ENCODE results near the gene BACH2. TPM values are rescaled to one million over a fixed set of nuclear protein-coding genes. Genes with fewer than 3 reads are reported as not detected.

The BACH2 gene
- total RNA-seq, 1 experiment from 2014 or later, result 3.3 TPM

- H3K27me3 ChIP-seq (ENCODE audit: insufficient read depth, low read length), result no peaks in the 10 kb centered on the region
- ATAC-seq (no peak), DNase-seq (ENCODE audit: low read depth, low spot score) (no peak)
- no peak overlapping the region for H3K4me2 ChIP-seq (ENCODE audit: low read length)
- no peak overlapping the region for H2AFZ ChIP-seq (ENCODE audit: low read depth, low read length, poor library complexity, severe bottlenecking)
- no peaks in the 10 kb centered on the region for H3K79me2 ChIP-seq (ENCODE audit: insufficient read depth, low read length)
- intact Hi-C loops (cut with micrococcal nuclease), result no loop called here
- no peaks in the 10 kb centered on the region for H3K36me3 ChIP-seq (ENCODE audit: control insufficient read depth in 1 of 2, insufficient read depth in 2 of 2, low read length in 2 of 2)
- TF ChIP-seq YY1 (IDR thresholded peaks at IDR 0.05; ENCODE audit: extremely low read depth, insufficient replicate concordance, low read depth, low read length), result no peak
- H3K9me3 ChIP-seq (ENCODE audit: control insufficient read depth in 1 of 2, insufficient read depth in 1 of 2, low read depth in 1 of 2, low read length in 2 of 2), result no peaks in the 10 kb centered on the region
- no peak overlapping the region for H3K4me3 ChIP-seq (replicated peaks in 1 of 2; ENCODE audit: low read depth in 1 of 2, low read length in 2 of 2)
- H3K27ac ChIP-seq (ENCODE audit: low read depth, low read length), result no peak overlapping the region
- POLR2A ChIA-PET, result no interaction called here
- CTCF ChIA-PET, result no interaction called here
- no TSS peak for BruUV-seq (replicated peaks)
- H3K9me2 ChIP-seq (ENCODE audit: insufficient read depth), result no peaks in the 10 kb centered on the region
- RAD21 ChIA-PET (ENCODE audit: low non-redundant PET in 1 of 2, low total read pairs in 2 of 2, uncharacterized antibody in 2 of 2, unreplicated experiment in 2 of 2), result no interaction called here
- no peaks in the 10 kb centered on the region for H4K20me1 ChIP-seq (ENCODE audit: insufficient read depth)
- no peak overlapping the region for H3K9ac ChIP-seq (ENCODE audit: low read length)
- no peaks in the 10 kb centered on the region for H3K4me1 ChIP-seq (ENCODE audit: control insufficient read depth in 1 of 2, insufficient read depth in 2 of 2, low read length in 2 of 2)
Measured at GRCh38 chr6:90045535-90045934, 251.1 kb downstream of the BACH2 start.

DNA sequence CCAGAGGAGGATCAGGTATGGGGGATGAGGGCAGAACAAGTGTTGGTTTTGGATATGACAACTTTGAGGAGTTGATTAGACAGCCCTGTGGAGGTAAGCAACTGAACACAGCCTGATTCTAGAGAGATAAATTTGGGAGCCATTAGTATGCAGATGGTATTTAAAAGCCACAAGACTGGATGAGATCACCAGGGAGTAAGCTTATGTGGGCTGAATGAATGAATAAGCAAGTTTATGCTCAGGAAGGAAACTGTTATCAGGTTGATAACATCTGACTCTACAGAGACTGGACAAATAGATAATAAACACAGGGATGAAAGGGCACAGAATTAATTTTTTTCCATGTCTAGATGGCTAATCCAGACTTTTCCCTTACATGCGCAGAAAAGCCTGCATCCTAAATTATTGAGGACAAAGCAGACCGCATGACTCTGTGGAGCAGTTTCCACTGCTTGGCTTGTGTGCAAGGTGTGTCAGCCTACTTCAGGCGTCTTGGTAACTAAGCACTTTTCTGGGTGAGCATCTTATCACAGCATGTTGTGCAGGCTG, 251.7 kb downstream of the BACH2 start:
- ChIA-PET CTCF (no interaction called here), POLR2A (no interaction called here), RAD21 (ENCODE audit: low non-redundant PET in 1 of 2, low total read pairs in 2 of 2, uncharacterized antibody in 2 of 2, unreplicated experiment in 2 of 2) (no interaction called here)
- ATAC-seq (no peak), DNase-seq (ENCODE audit: low read depth, low spot score) (no peak)
- H3K9ac ChIP-seq (ENCODE audit: low read length), result no peak overlapping the region
- H3K9me2 ChIP-seq (ENCODE audit: insufficient read depth), result no peaks in the 10 kb centered on the region
- H3K79me2 ChIP-seq (ENCODE audit: insufficient read depth, low read length), result no peaks in the 10 kb centered on the region
- H3K27me3 ChIP-seq (ENCODE audit: insufficient read depth, low read length), result no peaks in the 10 kb centered on the region
- H3K4me1 ChIP-seq (ENCODE audit: control insufficient read depth in 1 of 2, insufficient read depth in 2 of 2, low read length in 2 of 2), result no peaks in the 10 kb centered on the region
- no peak overlapping the region for H3K4me3 ChIP-seq (replicated peaks in 1 of 2; ENCODE audit: low read depth in 1 of 2, low read length in 2 of 2)
- H3K9me3 ChIP-seq (ENCODE audit: control insufficient read depth in 1 of 2, insufficient read depth in 1 of 2, low read depth in 1 of 2, low read length in 2 of 2), result no peaks in the 10 kb centered on the region
- TF ChIP-seq SP1 (IDR thresholded peaks at IDR 0.05; ENCODE audit: low read depth) (no peak), SIN3A (IDR thresholded peaks at IDR 0.05; ENCODE audit: low read depth) (no peak), TCF7L2 (IDR thresholded peaks at IDR 0.05; ENCODE audit: borderline replicate concordance, extremely low read depth, insufficient read depth, insufficient read length) (no peak), CBX3 (IDR thresholded peaks at IDR 0.05; ENCODE audit: low read depth) (no peak), YY1 (IDR thresholded peaks at IDR 0.05; ENCODE audit: extremely low read depth, insufficient replicate concordance, low read depth, low read length) (no peak), SRF (IDR thresholded peaks at IDR 0.05; ENCODE audit: low read depth) (no peak), MAX (IDR thresholded peaks at IDR 0.05) (no peak)
- TF ChIP-seq, protein P1, sequence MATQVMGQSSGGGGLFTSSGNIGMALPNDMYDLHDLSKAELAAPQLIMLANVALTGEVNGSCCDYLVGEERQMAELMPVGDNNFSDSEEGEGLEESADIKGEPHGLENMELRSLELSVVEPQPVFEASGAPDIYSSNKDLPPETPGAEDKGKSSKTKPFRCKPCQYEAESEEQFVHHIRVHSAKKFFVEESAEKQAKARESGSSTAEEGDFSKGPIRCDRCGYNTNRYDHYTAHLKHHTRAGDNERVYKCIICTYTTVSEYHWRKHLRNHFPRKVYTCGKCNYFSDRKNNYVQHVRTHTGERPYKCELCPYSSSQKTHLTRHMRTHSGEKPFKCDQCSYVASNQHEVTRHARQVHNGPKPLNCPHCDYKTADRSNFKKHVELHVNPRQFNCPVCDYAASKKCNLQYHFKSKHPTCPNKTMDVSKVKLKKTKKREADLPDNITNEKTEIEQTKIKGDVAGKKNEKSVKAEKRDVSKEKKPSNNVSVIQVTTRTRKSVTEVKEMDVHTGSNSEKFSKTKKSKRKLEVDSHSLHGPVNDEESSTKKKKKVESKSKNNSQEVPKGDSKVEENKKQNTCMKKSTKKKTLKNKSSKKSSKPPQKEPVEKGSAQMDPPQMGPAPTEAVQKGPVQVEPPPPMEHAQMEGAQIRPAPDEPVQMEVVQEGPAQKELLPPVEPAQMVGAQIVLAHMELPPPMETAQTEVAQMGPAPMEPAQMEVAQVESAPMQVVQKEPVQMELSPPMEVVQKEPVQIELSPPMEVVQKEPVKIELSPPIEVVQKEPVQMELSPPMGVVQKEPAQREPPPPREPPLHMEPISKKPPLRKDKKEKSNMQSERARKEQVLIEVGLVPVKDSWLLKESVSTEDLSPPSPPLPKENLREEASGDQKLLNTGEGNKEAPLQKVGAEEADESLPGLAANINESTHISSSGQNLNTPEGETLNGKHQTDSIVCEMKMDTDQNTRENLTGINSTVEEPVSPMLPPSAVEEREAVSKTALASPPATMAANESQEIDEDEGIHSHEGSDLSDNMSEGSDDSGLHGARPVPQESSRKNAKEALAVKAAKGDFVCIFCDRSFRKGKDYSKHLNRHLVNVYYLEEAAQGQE (IDR thresholded peaks at IDR 0.05; ENCODE audit: low read depth), result no peak
- no peak overlapping the region for H3K4me2 ChIP-seq (ENCODE audit: low read length)
- no peaks in the 10 kb centered on the region for H3K36me3 ChIP-seq (ENCODE audit: control insufficient read depth in 1 of 2, insufficient read depth in 2 of 2, low read length in 2 of 2)
- no peak overlapping the region for H2AFZ ChIP-seq (ENCODE audit: low read depth, low read length, poor library complexity, severe bottlenecking)
- no peak overlapping the region for H3K27ac ChIP-seq (ENCODE audit: low read depth, low read length)
- no peaks in the 10 kb centered on the region for H4K20me1 ChIP-seq (ENCODE audit: insufficient read depth)
- intact Hi-C loops (cut with micrococcal nuclease), result no loop called here
- BruUV-seq (replicated peaks), result no TSS peak

All from HCT116 (cell line).